Smooth muscle cell (in vitro differentiated cells): ENCODE results near the gene MDFI. TPM values are rescaled to one million over a fixed set of nuclear protein-coding genes. Genes with fewer than 3 reads are reported as not detected.

Experiments
- DNase-seq: peaks from one replicate; lab custom pipeline; 2025; ENCODE audit not compliant: unreplicated experiment; lab: John Stamatoyannopoulos, UW
- H2AFZ ChIP-seq: fragments of 200-600 bp; sonication (generic); 2 replicates; pipeline ENCODE4 v1.6.0; 2016; ENCODE audit warnings: antibody characterized with exemption, low read depth, mild to moderate bottlenecking
- H3F3A ChIP-seq: fragments of 200-600 bp; sonication (generic); 2 replicates; pipeline ENCODE4 v1.6.0; 2017; ENCODE audit warnings: antibody characterized with exemption, low read depth
- H3K27ac ChIP-seq: fragments of 200-600 bp; sonication (generic); 2 replicates; pipeline ENCODE4 v1.5.1; 2016; ENCODE audit warnings: low read depth, mild to moderate bottlenecking
- H3K27me3 ChIP-seq: fragments of 200-600 bp; sonication (generic); 2 replicates; pipeline ENCODE4 v1.6.1; 2016; ENCODE audit warnings: low read depth, mild to moderate bottlenecking
- H3K36me3 ChIP-seq: fragments of 200-600 bp; sonication (generic); 2 replicates; pipeline ENCODE4 v1.5.1; 2016; ENCODE audit warnings: low read depth
- H3K4me1 ChIP-seq: fragments of 200-600 bp; sonication (generic); 2 replicates; pipeline ENCODE4 v1.5.1; 2016; ENCODE audit warnings: low read depth
- H3K4me2 ChIP-seq: fragments of 200-600 bp; sonication (generic); 2 replicates; pipeline ENCODE4 v1.6.0; 2016; ENCODE audit warnings: mild to moderate bottlenecking
- H3K4me3 ChIP-seq: fragments of 200-600 bp; sonication (generic); 2 replicates; pipeline ENCODE4 v1.5.1; 2016; ENCODE audit warnings: mild to moderate bottlenecking
- H3K79me2 ChIP-seq: fragments of 200-600 bp; sonication (generic); 2 replicates; pipeline ENCODE4 v1.6.0; 2016; ENCODE audit warnings: low read depth, mild to moderate bottlenecking
- H3K9ac ChIP-seq: fragments of 200-600 bp; sonication (generic); 2 replicates; pipeline ENCODE4 v1.6.0; 2016; ENCODE audit warnings: low read depth
- H3K9me3 ChIP-seq: fragments of 200-600 bp; sonication (generic); replicated peaks from 2 replicates; pipeline ENCODE4 v1.5.1; 2016; ENCODE audit warnings: low read depth
- H4K20me1 ChIP-seq: fragments of 200-600 bp; sonication (generic); 2 replicates; pipeline ENCODE4 v1.6.0; 2016; ENCODE audit warnings: low read depth
- CTCF ChIP-seq: fragments of 200-600 bp; sonication (generic); IDR thresholded peaks from 2 replicates; pipeline ENCODE4 v1.5.1; 2017; ENCODE audit warnings: borderline replicate concordance, mild to moderate bottlenecking, antibody characterized with exemption; ENCODE audit not compliant: insufficient read depth, poor library complexity, severe bottlenecking
- WGBS: methylation state at CpG from one replicate; pipeline ENCODE4 v1.1.7; 2016; ENCODE audit warnings: low lambda C conversion rate; 5-methylcytosine and 5-hydroxymethylcytosine counted together
- polyA plus RNA-seq: library from polyadenylated mRNA; unstranded; fragments of >200 nt; fragmentation: Nextera tagmentation; extraction: Ambion mirVana; gene quantifications from 2 replicates; pipeline ENCODE4 v1.2.1, GENCODE V29; 2016
- total RNA-seq: library from RNA; depleted of rRNA; stranded (reverse); fragments of >200 nt; gene quantifications from 2 replicates; pipeline ENCODE4 v1.2.3, GENCODE V29; 2014

The MDFI gene
- total and polyA plus RNA-seq, 2 experiments from 2014 or later, result 102 to 168 TPM

- WGBS, result 51% methylated on average over 12 of the region's 12 CpGs
- Histone ChIP-seq H3K9ac (no peak overlapping the region), H3K27me3 (no peaks in the 10 kb centered on the region), H3K4me2 (peak overlapping the region; percentile 54), H2AFZ (no peak overlapping the region), H3K79me2 (no peaks in the 10 kb centered on the region), H3F3A (peaks cover 42% of the 10 kb centered on the region), H3K9me3 (no peaks in the 10 kb centered on the region), H3K4me3 (no peak overlapping the region), H3K4me1 (peaks cover 17% of the 10 kb centered on the region), H3K36me3 (no peaks in the 10 kb centered on the region), H3K27ac (peak overlapping the region; percentile 59), H4K20me1 (peaks cover 31% of the 10 kb centered on the region)
- TF ChIP-seq CTCF, result no peak
- DNase-seq, result no peak
Measured at GRCh38 chr6:41655646-41656001, 17.4 kb downstream of the MDFI start.

- Histone ChIP-seq H4K20me1 (peaks cover 26% of the 10 kb centered on the region), H3F3A (peaks cover 36% of the 10 kb centered on the region), H3K4me2 (peak overlapping the region; percentile 54), H2AFZ (no peak overlapping the region), H3K27ac (peak overlapping the region; percentile 59), H3K27me3 (no peaks in the 10 kb centered on the region), H3K79me2 (no peaks in the 10 kb centered on the region), H3K4me1 (peaks cover 17% of the 10 kb centered on the region), H3K9ac (no peak overlapping the region), H3K4me3 (no peak overlapping the region), H3K9me3 (no peaks in the 10 kb centered on the region), H3K36me3 (no peaks in the 10 kb centered on the region)
- TF ChIP-seq CTCF, result no peak
- no peak for DNase-seq
- 20% methylated on average over 14 of the region's 14 CpGs for WGBS
Measured at GRCh38 chr6:41656002-41656691, 17.9 kb downstream of the MDFI start.

- Histone ChIP-seq H4K20me1 (peaks cover 13% of the 10 kb centered on the region), H3K27ac (no peak overlapping the region), H3K27me3 (no peaks in the 10 kb centered on the region), H3K4me3 (no peak overlapping the region), H3K36me3 (no peaks in the 10 kb centered on the region), H3K4me1 (peaks cover 17% of the 10 kb centered on the region), H3K9ac (no peak overlapping the region), H3K9me3 (no peaks in the 10 kb centered on the region), H3F3A (peaks cover 28% of the 10 kb centered on the region), H2AFZ (no peak overlapping the region), H3K79me2 (no peaks in the 10 kb centered on the region), H3K4me2 (no peak overlapping the region)
- TF ChIP-seq CTCF, result no peak
- 85% methylated on average over 23 of the region's 23 CpGs for whole genome bisulfite sequencing
- no peak for DNase-seq
Measured at GRCh38 chr6:41657131-41658094, 19.1 kb downstream of the MDFI start.
